T47D (cell line): ENCODE data around the gene ELFN1.

ENCODE experiments used
- DNase-seq, 2 experiments: peaks; one replicate each; pipeline versions ENCODE4 v3.0.0 to v3.0.0-alpha.2; 2011 to 2012; ENCODE audit warnings: low read depth in 1 of 2, low spot score in 1 of 2
- JUND ChIP-seq: IDR thresholded peaks from 2 replicates; pipeline ENCODE4 v1.6.1; 2012; ENCODE audit warnings: low read depth
- in situ Hi-C: cut with HindIII; loops from 2 replicates; pipeline ENCODE4 v1.10.0; 2016; ENCODE audit warnings: low sequenced_read_pairs, low pct_unique_long_range_greater_than_20kb

The ELFN1 gene

DNA sequence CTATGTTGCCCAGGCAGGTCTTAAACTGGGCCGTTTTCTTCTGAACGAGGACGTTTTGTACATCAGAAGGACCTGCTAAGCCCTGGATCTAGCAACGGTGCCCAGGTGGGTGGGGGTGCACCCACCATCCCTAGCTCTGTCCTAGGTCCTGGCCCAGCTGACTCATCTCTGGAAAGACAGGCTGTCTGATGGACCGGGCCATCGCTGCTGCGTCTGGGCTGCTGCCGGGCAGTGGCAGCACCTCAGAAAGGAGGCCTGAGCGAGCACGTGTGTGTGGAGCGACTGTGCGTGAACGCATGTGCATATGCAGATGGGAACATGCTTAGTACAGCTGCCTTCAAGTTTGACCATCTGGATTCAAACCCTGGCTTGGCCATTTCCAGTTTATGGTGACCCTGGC is 7.3 kb upstream of the ELFN1 start:
- DNase-seq, result no peak
- in situ Hi-C loops, result no loop called here
- TF ChIP-seq JUND, result no peak

DNA sequence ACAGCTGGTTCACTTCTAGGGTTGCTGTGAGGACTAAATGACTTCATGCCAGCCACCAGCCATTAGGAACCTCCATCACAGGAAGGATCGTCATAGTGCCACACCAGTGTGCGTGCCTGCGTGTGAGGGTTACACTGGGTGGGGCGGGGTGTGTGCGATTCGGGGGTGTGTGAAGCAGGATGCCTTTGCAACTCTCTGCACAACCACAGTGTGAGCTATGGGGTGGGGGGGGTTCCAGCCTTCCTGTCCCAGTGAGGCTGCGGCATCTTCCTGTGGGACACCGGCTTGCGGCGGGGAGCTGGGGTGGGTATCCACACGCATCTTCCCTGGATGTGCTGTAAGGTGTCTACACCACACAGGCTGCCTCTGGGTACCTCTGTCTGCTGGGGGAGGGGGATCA is 6.9 kb upstream of the ELFN1 start:
- TF ChIP-seq JUND, result no peak
- no peak for DNase-seq
- in situ Hi-C loops, result no loop called here

DNA sequence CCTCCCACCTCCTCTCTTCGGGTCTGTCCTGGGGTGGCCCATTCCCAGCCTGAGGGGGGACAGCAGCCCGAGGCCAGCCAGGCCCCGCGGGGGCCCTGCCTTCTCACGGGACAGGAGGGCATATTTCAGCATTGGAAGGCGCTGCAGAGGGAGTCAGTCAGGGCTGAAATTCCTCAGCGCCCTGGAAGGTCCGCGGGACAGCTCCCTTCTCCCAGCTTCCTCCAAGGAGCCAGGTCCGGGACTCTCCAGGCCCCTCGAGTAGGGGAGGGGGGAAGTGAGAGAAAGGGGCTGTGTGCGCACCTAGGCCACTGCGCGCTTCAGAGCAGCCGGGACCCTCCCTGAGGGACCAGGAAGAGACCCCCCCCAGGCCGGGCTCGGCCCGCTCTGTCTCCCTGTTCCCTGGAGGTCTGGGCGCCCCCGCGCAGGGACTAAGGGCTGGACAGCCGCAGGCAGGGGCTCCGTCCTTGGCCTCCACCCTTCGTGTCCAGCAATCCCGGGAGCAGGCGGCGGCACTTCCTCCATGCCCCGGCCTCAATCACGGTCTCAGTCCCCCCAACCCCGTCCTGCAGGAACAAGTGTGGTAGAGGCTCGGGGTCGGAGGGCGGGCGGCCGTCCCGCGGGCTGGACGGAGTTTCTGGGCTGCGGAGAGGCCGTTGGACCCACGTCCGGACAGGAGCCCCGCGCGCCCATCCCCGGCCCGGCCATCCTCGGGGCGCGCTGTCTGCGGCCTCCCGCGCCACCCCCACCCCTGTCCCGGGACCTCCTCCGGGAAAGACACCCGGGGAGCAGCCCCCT is 6.0 kb upstream of the ELFN1 start:
- DNase-seq, result peak in 1 of 2 experiments; percentile 18
- no peak for TF ChIP-seq JUND
- in situ Hi-C loops, result no loop called here

DNA sequence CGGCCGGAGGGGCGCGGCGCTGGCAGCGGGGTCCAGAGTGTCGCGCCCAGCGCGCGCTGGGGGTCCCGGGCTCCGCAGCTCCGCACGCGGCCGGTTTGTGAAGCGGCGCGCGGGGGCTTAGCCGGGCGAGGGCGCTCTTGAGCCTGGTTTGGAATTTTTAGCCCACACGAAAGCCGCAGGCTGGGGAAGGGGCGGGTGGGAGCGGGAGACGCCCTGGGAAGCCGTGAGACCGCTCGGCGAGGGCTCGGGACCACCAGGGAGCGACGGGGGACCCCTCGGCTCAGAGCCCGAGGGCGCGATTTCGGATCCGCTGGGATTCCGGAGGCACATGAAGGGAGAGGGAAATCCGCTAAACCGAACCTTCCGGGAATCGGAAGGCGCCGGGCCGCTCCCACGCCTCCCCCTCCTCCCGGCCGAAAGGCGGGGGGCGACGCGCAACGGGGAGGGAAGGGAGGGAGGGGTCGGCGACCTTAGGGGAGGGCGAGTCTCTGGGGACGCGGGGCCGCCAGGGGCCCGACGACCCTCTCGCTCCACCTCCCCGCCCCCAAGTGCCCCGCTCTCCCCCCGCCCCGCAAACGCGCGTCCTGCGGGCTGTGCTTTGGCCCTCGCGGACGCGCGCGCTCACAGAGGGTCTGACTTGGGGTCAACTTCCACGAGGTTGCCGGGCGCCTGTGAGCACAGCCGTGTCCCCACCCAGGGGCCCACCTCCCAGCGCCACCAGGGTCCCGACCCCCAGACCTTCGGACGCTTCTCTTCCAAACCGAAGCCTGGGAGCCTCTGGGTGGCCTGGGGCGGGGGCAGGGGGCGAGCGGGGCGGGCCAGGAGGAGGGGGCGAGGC is 5.1 kb upstream of the ELFN1 start:
- TF ChIP-seq JUND, result no peak
- DNase-seq, result peak; percentile 56 to 94
- in situ Hi-C loops, result no loop called here

DNA sequence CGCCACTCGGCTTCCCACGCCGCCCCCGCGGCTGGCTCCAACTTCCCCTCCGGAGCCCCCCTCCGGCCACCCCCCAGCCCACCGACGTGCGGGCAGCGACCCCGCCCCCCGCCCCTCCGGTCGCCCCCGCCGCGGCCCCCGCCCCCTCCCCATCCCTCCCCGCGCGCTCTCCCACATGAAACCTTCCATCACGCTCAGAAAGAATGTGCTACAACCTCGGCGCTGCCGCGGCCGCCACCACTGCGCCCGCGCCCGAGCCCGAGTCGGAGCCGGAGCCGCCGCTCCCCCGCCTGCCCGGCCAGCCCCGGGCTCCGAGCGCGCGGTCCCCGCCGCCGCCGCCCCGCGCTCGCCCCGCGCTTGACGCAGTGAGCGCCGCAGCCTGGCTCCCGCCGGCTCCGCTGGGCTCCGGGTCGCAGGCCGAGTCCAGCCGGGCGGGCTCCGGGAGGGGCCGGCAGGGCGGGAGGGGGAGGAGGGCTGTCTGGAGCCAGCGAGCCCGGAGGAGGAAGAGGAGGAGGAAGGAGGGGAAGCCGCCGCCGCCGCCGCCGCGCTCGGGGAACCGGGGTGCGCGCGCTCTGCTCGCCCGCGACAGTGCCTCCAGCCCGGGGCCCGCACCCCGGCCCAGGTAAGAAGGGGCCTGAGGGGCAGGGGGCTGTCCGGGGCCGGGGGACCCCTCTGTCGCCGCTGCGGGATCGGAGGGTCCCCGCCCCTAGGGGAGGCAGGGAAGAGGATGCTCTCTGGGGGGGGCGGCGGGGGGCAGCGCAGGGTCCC is 4.3 kb upstream of the ELFN1 start:
- in situ Hi-C loops, result no loop called here
- peak; percentile 54 to 84 for DNase-seq
- no peak for TF ChIP-seq JUND

DNA sequence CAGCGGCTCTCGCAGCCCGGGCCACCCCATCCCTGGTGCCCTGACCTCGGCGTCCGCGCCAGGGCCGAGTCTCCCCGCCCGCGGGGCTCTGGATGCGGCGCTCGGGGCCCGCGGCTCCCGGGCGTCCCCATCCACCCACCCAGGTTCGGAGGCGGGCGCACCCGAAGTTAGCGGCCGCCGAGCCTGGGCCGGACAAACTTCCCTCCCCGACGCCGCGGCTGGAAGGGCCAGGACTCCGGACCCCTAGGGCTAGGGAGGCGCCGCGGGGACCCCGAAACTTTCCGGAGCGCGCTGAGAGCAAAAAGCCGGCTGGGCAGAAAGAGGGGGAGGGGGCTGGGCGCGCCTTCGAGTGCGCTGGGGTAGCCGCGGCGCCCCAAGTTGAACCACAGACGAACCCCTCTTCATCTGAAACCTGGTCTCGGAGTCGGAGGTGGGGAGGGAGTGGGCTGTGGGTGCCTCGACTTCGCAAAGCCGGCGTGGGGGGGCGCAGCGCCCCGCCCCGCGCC is 3.7 kb upstream of the ELFN1 start:
- no peak for DNase-seq
- no peak for TF ChIP-seq JUND

DNA sequence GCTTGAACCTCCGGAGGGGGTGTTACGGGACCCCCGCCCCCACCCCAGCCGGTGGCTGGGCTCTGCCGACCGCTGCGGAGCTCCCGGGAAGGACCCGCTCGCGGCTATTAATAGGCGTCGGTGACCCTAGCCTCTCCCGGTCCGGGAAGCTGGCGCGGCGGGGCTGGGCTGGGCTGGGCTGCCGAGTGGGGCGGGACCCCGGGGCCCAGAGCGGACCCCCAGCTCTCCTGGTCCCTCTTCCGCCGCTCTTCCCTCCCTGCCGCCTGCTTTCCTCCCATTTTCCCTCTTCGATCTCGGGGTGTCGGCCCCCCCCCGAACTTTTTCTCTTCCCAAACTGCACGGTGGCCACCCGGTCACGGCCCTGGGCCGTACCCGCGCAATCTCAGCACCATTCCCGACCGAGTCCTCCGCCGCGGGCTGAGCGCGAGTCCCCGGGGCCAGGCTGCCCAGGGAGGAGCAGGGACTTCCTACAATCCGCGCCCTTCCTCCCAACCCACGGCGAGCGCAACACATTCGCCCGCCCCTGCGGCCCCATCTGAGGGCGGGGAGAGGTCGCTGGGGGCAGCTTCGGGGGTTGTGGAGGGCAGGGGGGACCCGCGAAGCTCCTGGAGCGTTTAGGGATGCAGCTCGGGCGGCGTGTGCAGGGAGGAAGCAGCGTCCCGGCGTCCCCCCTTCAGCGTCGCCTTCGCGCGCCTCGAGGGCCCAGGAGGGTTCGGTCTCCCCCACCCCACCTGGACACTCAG is 3.1 kb upstream of the ELFN1 start:
- in situ Hi-C loops, result no loop called here
- DNase-seq, result peak in 1 of 2 experiments; percentile 77
- no peak for TF ChIP-seq JUND

More for the DNA sequence above, 3.7 kb upstream of the ELFN1 start:
- in situ Hi-C loops, result no loop called here

DNA sequence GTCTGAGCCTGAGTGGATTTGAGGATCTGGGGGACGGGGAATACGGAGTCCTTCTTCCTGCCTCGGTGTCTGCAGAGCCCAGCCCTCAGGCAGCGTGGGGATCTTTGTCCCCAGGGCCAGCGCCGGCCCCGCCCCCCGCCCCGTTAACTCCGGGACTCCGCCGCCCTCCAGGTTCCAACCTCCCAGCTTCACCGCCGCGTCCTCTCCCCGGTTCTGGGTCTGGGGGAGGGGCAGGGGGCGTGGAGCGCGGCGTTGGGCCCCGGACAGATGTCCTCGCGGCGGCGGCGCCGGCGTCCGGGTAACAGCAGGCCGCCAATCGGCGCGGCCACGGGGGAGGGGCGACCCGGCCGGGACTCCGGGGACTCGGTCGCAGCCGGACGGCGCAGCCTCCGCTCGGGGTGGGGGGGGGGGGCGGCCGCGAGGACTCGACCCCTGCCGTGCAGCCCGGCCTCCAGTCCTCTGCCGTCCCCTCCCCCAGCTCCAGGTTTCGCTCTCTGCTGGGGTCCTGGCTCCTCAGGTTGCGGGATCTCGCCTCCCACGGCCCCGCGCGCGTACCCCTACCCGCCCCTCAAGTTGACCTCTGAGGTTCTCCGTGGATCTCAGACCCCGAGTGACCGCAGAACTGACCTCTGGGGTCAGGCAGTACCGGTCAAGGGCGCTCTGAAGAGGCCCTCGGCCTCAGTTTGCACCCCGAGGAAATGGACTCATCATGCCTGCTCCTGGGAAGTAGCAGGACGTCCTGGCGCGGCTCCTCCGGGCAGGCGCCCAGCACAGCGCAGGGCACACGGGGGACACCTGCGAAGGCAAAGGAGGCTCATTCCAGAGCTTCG is 2.3 kb upstream of the ELFN1 start:
- in situ Hi-C loops, result no loop called here
- no peak for DNase-seq
- TF ChIP-seq JUND, result no peak

DNA sequence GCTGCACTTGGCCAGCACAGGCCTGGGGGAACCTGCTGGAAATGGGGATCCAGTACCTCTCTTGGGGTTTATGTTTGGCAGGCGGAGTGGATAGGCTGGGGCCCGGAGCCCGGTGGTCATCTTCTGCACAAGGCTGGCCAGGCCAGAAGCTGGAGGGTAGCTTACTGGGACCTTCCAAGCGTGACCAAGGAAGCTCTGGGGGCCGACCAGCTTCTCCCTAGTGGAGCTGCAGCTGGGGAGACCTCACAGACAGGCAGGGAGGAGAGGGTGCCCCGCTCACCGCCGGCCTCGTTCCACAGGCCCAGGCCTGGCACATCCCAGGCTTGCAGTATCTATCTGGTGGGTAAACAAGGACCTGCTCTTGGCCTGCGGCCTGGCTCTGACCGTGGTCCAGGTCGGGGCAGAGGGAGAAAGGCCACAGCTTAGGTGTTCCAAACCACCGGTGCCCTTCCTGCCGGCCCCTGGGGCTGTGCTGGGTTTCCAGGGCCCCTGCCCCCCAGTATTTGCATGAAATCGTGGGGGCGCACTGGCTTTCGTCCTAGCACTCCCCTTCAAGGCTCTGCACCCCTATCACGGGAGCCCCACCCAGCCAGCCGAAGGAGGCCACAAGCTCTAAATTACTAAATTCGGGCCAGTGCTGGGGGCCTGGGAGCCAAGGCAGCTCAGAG is 1.5 kb upstream of the ELFN1 start:
- TF ChIP-seq JUND, result no peak
- DNase-seq, result peak in 1 of 2 experiments; percentile 35
- in situ Hi-C loops, result no loop called here

DNA sequence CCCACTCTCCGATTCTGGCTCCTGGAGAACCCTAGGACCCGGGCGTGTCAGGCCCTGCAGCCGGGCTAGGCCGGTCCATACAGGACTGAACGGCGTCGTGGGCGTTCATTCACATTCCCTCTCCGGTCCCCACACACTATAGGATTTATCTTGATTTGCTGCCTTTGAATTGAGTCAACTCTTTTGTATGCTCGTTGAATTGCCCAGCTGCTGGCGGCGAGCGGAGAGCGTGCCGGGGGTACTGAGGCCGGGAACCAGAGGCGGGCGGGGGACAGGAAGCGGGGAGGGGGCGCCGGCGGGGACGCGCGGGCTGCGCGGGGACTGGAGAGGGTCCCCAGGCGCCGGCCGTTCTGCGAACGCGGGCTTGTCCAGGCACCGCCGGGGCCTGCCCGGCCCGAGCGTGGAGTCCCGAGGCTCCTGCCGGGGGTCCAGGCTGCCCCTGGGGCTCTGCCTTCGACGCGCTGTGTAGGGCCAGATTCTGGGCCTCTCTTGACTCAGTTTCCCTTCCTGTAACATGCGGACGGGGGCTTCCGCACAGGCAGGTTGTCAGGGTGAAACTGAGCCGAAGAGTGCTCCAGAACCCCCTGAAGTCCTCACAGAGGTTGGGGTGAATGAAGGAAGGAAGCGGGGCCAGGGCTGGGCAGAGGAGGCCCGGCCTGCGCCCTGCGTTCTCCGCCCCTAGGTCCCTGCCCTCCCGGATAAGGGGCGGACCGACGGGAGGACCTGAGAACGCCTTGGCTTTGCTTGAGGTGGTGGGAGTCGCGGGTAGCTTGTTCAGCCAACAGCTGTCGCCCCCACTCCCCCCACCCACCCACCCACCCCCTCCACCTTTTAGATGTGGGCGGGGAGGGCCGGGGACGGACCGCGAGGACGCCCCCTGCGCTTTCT is 769 bp upstream of the ELFN1 start:
- no peak for DNase-seq
- in situ Hi-C loops, result no loop called here
- no peak for TF ChIP-seq JUND
